Stimulated activated CD8-positive, alpha-beta memory T cell treated with anti-CD3 and anti-CD28 coated beads, Interleukin-12 subunit alpha, Interleukin-12 subunit beta, amount 100 ng/mL, for 1 hour (primary cell): ENCODE data around the gene PHF19.

ENCODE experiments used
- DNase-seq: peaks from one replicate; pipeline ENCODE4 v3.0.0-alpha.2; 2020; ENCODE audit warnings: low read depth

Gene PHF19

DNA sequence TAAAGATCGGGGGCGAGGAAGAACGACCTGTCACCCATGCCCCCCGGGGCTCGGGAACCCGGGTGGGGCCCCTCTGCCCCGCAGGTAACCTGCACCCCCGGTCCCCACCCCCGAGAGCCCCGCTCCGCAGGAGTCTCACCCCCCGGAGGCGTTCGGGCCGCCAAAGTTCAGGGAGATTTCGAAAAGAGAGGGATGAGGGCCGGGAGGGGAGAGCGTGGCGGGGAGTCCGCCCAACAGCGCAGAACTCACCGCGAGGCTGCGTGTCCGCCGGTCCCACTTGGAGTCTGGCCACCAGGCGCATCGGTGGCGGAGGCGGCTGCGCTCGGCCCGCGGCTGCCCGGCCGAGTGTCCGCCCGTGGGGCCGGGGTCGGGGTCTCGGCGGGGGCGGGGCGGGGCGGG lies at the start of gene PHF19:
Gene PHF19 (minus strand): TSS at position 347 of the 399 bp plus-strand sequence. CDS start 2,447 bp downstream, outside the sequence.
- no peak for DNase-seq

DNA sequence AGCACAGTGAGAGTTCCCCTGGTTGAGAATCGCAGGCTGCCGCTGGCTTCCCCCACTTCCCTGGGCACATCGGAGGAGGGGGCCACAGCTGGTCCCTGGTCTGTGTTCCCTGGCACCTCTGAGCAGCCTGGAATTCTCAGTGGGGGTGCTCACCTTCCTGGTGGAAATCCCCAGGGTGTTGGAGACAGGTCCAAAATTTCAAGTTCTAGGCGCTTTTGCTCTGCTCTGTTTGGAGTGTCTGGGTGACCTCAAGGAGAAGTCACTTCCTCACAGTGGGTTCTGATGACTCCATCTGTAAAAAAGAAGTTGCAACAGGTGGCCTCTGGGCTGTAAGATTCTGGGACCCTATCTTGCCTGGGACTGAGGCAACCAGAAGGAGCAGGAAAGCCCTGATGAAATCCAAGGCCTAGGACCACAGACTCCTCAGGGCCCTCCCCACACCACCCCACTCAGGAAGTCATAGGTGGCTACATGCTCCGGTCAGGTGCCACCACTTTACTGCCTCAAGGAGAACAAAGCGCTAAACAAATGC lies 49.5 kb upstream of the PHF19 start, which contains the start of gene TRAF1:
Gene TRAF1 (minus strand): TSS at position 400 of the 532 bp plus-strand sequence. CDS start 721 bp downstream, outside the sequence.
- no peak for DNase-seq

DNA sequence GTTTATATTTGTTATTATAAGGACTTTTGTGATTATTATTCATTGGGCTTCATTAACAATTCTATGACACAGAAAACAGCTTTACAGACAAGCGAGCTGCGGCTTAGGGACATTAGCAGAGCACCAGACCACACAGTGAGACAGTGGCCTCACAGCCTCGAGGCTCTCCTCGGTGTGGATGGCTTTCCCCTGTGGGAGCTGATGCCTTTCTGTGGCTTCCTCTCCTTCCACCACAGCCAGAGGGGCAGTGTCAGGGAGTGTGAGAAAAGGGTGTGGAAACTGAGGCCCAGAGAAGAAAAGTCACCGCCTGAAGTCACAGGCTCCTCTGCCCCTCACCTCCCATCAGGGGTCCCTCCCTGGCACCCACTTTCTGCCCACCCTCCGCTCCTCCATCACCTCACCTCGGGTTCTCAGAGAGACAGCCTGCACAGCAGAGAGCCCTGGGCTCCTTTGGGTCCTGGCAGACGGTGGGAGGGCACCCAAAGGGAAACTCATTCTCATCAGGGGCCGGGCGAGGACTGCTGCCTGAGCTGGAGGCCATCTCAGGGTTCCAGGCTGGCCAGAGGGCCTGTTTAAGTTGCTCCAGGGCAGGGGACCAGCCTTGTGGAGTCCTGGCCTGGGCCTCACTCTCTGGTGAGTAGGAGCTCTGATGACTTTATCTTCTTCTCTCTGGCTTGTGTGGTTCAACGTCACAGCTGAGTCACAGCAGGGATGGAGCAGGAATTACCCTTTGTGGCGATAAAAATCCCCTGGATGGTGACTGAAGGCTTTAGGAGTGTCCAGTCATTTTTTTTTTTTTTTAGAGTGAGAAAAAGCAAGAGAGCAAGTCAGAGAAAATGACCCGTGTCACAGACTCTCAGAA lies 48.8 kb upstream of the PHF19 start:
- peak; percentile 78 for DNase-seq

DNA sequence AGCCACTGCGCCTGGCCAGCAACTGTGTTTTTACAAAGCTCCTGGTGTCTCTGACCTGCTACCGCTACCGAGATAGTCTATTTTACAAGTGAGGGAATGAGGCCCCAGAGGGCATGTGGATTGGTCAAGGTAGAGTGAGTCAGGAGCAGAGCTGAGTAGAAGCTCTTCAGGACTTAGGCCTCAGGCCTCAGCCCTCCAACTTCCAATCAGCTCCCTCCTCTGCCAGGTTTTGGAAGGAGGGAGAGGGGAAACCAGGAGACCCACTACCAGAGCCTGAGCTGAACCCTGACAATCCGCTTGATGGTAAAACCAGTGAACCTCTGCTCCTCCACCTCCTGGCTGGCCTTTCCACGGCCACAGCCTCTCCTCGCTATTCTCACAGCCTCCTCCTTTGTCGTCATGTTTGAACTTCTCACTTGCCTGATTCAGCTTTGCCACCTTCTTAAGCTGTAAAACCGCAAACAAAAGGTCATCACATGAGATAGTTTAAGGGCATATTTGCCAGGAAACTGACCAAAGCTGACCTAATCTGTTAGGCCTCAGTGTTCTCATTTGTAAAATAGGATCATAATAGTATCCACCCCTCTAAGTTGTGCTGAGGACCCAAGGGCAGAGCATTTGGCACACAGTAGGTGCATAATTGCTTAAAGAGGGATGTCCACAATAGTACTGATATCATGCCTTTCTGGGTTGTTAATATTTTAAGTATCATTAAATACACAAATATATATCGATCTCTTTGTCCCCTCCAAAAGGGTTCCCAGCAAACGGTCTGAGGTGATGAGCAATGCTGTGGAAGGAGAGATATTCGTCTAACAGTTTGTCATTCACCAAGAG lies 47.9 kb upstream of the PHF19 start:
- no peak for DNase-seq

DNA sequence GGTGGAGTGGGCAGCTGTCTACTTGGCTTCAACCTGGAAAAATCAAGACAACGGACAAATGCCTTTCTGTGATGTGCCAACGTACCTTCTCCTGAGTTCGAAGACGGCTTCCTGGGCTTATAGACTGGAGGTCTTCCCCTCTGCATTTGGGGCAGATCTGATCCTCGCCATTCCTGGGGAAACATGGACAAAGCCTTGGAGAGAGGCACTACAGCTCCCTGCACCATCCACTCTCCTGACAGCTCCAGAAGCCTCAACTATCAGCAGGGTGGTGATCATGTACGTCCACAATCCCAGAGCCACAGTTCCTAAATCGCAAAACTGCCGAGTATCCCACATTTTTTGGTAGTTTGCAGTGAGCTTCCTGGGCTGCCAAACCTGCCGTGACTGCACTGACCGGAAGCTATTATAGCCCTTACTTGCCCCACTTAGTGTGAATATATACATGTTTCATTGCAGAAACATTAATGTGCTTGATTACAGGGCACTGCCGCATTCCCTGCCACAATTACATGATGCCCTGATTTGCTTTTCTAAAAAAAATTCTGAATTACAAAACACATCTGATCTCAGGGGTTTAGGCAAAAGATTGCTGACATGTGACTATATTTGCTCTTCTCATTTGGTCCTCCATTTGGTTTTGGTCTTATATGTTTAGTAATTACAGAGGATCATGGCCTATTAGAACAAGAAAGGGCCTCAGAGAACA lies 46.8 kb upstream of the PHF19 start:
- DNase-seq = no peak

DNA sequence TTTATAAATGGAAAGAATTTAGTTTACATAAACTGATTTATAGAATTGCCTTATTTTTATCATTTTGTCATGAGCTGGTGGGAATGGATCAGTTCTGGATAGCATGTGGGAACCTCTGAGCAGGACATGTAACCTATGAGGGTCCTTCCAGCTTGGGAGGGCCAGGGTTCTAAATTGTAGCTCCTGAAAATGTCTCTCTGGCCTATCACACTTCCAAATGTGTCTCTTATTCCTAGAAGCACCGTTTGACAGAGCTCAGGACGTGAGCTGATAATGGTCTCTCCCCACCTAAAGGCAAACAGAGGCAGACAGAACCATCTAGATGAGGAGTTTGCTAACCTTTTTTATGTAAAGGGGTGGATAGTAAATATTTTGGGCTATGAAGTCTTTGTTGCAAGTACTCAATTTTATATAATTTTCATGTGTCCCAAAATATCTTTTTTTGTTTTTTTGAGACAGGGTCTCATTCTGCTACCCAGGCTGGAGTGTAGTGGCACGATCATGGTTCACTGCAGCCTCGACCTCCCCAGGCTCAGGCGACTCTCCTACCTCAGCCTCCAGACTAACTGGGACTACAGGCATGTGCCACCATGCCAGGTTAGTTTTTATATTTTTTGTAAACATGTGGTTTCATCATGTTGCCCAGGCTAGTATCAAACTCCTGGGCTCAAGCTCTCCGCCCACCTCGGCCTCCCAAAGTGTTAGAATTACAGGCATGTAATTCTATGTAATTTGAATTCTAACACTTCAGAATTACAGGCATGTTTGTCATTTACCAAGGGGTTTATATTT lies 45.6 kb upstream of the PHF19 start:
- DNase-seq = no peak

- no peak for DNase-seq
Observed at GRCh38 chr9:120921661-120922181, 44.7 kb upstream of the PHF19 start.

DNA sequence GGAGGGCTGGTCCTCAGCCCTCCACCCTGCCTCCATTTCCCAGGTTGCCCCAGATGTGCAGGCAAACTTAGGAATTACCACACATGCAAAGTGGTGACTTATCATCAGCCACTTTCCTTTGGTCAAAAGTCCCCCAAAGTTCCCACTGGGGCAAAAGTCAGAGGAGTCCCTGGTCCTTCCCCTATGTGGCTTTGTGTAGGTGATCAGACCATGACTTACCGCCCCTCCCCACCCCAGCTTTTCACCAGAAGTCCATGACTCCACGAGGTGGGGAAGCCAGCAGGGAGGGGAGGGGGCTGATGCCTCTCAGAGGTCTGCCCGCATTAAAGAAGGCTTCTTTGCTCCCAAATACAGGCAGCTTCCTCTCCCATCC lies 43.8 kb upstream of the PHF19 start:
- DNase-seq = no peak

DNA sequence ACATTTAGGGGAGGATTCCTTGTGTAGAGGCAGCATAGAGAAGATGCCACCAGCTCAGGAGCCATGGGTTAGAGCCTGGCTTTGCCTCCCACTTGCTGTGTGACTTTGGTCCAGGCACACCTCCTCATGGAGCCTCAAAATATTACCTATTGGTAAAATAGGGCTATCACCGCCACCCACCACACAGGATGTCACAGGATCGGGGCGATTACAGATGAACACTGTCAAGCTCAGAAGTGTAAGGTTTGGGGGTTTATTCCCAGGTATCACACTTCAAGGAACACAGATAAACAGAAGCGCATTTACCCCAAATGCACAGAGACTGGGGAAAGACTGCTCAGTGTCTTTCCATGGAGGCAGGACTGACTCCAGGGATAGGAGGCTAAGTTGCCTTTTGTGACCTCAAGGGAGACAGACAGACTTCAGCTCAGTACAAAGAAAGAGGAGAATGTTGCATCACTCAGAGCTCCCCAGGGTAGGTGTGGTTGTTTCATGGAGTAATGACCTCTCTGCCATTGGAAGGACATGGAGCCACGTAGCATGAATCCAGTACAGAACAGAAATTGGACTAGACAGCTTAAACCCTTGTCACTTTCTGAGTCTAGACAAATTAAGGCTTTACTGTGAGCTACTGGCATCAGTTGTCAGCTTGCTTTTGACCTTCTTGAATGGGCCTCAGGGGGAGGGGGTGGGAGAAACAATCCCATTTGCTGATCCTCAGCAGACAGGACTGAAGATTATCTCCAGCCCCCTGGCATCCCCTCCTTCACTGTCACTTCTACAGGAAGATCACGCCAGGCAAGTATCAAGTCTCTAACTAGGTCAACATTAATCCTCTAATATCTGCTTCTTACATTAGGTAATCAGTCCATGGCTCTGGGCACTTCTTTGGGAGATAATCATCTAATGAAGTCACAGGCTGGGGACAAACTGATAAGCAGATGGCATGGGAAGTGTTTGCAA lies 43.1 kb upstream of the PHF19 start:
- DNase-seq = no peak

GRCh38 chr9:120918931-120919842 lies 42.2 kb upstream of the PHF19 start:
- DNase-seq = no peak

DNA sequence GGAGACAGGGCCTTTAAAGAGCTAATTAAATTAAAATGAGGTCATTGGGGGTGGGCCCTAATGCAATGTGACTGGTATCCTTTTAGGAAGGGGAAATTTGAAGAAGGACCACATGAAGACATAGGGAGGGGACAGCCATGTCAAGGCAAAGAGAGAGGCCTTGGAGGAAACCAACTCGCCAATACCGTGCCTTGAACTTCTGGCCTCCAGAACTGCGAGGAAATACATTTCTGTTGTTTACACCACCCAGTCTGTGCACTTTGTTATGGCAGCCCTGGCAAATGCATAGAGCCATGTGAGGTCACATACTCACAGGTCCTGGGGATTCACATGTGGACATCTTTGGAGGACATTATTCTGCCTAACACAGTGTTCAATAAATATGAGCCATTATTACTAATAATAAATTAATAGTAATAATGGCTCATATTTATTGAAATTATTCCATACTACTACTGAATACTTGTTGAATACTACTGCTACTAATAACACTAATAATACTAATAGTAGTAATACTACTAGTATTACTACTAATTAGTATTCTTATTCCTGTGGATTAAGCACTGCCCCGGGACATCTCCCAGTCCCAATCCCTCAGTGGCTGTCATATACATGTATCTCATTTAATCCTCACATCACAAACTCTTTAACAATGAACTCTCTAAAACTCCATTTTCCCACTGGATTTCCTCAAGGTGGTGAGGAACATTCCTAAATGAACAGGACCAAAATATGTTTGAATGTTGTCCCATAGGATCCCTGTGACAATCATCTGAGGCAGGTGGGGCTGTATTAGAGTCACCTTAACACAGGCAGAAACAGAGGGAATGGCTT lies 41.2 kb upstream of the PHF19 start:
- DNase-seq = no peak

DNA sequence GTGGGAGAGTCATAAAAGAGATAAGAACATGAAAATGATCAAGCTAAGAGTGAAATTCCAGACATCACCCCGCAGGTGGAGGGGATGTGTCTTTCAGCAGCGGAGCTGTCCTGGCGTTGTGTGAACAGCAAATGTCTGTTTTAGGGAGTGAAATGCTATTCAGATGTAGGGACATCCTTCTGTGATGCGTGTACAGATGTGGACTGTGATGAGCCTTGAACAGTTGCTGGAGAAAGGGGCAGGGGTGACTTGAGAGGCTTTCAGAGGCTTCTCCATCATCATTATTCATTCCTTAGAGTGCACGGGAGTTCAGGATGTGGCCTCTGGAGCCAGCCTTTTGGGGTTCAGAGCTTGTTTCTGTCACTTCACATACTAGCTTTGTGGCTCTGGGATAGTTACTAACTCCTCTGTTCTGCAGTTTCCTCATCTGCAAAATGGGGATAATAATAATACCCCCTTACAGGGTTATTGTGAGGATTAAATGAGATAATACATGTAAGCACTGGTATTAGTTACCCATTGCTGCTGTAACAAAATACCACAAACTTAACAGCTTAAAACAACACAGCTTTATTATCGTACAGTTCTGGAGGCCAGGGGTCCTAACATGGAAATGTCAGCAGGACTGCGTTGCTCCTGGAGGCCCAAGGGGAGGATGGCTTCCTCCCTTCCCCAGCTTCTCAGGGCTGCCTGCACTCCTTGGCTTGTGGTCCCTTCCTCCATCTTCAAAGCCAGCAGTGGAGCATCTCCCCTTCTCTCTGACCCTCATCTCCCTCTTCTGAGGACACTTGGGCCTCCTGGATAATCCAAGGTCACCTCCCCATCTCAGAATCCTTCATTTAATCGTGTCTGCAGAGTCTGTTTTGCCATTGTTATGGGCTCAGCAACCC lies 40.2 kb upstream of the PHF19 start:
- DNase-seq = no peak

DNA sequence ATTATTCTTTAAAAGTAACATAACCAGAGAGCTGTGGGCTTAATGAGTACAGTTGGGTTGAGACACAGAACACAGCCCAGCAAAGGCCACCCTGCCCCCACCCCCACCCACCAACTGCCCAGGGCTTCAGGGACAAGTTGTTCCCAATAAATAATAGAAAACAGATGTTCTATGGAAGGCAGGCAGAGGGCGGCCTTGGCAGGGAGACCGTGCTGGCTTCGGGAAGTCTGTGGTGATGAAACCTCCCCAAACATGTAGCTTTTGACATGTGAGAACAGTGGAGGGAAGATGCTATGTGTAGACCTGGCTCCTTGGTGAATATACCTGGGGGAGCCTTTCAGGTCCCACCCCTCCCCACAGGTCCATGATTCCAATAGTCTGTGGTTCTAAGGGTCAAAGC lies 39.6 kb upstream of the PHF19 start:
- DNase-seq = no peak

- DNase-seq = no peak
Observed at GRCh38 chr9:120915854-120916470, 39.0 kb upstream of the PHF19 start.

GRCh38 chr9:120914953-120915352 lies 38.0 kb upstream of the PHF19 start:
- DNase-seq = no peak

DNA sequence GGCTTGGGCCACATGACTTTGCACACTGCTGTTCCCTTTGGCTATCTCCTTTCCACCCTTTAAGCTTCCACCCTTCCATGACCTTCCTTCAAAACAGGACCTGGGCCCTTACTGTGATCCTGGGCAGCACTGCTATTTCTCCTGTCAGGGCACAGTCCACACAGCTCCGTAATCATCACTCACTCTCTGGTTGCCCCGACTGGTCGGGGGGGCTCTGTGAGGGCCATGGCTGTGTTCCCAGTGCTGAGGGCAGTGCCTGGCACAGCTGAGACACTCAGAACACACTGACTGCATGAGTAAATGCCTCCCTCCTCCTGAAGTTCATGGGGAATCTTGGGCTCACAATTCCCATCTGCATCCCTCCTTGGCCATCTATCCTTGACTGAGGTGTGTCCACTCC lies 37.4 kb upstream of the PHF19 start:
- no peak for DNase-seq
